Measurements from ENCODE around the gene HS3ST1.

DNA sequence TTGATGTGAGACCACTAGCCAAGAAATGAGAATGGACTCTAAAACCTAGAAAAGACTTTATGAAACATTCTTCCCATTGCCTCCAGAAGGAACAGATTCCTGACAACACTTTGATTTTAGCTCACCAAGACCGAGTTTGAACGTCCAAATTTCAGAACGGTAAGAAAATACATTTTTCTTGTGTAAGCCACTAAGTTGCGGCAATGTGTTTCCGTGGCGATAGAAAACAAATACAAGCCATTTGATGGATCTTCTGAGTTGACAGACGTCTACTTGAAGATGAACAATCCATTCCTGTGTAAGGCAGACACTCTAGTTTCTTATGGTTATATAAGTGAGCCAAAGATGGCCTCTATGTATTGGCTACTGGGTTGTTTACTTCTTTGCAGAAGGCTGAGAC, 52.5 kb downstream of the HS3ST1 start:
- TF ChIP-seq ZNF274 (IDR thresholded peaks at IDR 0.05; ENCODE audit: low read depth, low read length) (no peak), ZFX (IDR thresholded peaks at IDR 0.05) (no peak), SIN3A (IDR thresholded peaks at IDR 0.05; ENCODE audit: low read depth) (no peak), POLR2A (IDR thresholded peaks at IDR 0.05; ENCODE audit: borderline replicate concordance, extremely low read depth, insufficient read depth, insufficient read length) (no peak)
- TF ChIP-seq, protein P1, sequence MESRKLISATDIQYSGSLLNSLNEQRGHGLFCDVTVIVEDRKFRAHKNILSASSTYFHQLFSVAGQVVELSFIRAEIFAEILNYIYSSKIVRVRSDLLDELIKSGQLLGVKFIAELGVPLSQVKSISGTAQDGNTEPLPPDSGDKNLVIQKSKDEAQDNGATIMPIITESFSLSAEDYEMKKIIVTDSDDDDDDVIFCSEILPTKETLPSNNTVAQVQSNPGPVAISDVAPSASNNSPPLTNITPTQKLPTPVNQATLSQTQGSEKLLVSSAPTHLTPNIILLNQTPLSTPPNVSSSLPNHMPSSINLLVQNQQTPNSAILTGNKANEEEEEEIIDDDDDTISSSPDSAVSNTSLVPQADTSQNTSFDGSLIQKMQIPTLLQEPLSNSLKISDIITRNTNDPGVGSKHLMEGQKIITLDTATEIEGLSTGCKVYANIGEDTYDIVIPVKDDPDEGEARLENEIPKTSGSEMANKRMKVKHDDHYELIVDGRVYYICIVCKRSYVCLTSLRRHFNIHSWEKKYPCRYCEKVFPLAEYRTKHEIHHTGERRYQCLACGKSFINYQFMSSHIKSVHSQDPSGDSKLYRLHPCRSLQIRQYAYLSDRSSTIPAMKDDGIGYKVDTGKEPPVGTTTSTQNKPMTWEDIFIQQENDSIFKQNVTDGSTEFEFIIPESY (IDR thresholded peaks at IDR 0.05; ENCODE audit: extremely low read depth, insufficient replicate concordance, low read length): no peak
- TF ChIP-seq, protein P2, sequence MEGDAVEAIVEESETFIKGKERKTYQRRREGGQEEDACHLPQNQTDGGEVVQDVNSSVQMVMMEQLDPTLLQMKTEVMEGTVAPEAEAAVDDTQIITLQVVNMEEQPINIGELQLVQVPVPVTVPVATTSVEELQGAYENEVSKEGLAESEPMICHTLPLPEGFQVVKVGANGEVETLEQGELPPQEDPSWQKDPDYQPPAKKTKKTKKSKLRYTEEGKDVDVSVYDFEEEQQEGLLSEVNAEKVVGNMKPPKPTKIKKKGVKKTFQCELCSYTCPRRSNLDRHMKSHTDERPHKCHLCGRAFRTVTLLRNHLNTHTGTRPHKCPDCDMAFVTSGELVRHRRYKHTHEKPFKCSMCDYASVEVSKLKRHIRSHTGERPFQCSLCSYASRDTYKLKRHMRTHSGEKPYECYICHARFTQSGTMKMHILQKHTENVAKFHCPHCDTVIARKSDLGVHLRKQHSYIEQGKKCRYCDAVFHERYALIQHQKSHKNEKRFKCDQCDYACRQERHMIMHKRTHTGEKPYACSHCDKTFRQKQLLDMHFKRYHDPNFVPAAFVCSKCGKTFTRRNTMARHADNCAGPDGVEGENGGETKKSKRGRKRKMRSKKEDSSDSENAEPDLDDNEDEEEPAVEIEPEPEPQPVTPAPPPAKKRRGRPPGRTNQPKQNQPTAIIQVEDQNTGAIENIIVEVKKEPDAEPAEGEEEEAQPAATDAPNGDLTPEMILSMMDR (IDR thresholded peaks at IDR 0.05 in 2 of 3, conservative IDR thresholded peaks at IDR 0.05 in 1 of 3; ENCODE audit: borderline replicate concordance in 1 of 3, insufficient read depth in 1 of 3, low read depth in 2 of 3, low read length in 2 of 3): no peak
- TF ChIP-seq, protein P3, sequence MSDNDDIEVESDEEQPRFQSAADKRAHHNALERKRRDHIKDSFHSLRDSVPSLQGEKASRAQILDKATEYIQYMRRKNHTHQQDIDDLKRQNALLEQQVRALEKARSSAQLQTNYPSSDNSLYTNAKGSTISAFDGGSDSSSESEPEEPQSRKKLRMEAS (IDR thresholded peaks at IDR 0.05): no peak

Data from HCT116 (cell line).